ENCODE measurements around the gene GREB1.

- TF ChIP-seq CTCF (IDR thresholded peaks at IDR 0.05): no peak
- no peak for TF ChIP-seq POLR2A (IDR thresholded peaks at IDR 0.05)
These were observed 8.5 kb downstream of the GREB1 start for GRCh38 chr2:11542275-11542819.
